ENCODE results near the gene CADPS. TPM values are rescaled to one million over a fixed set of nuclear protein-coding genes. Genes with fewer than 3 reads are reported as not detected.

Gene CADPS
- total and polyA plus RNA-seq, 9 donors, result 0.47 to 4.4 (median 1.6) TPM

DNA sequence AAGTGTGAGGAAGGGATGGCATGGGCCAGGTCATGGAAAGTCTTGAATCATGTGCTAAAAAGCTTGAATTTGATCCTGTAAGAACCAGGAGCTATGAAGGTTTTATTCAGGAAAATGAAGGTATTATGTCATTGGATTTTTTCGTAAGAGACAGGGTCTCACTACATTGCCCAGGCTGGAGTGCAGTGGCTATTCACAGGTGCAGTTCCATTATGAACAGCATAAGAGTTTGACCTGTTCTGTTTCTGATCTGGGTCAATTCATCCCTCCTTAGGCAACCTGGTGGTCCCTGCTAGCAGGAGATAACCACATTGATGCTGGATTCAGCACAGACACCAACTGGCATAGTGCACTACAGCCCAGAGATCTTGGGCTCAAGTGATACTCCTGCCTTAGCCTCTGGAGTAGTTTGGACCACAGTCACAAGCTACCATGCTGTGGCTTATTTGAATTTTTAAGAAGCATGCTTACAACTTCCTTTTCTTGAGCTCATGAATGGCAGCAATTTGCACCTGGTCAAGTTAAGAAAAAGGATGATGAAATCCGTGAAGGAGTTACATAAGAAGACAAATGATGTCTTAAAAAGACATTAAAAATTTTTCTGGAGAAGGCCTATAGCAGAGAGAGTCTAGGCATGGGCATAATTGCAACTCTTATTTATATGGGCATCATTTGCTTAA lies 79.1 kb downstream of the CADPS start:
- Histone ChIP-seq H3K27ac (ENCODE audit: low read length) (no peak overlapping the region), H3K36me3 (ENCODE audit: control insufficient read depth, insufficient read depth, low read length) (no peaks in the 10 kb centered on the region), H3K27me3 (ENCODE audit: control insufficient read depth, insufficient read depth, low read length) (no peaks in the 10 kb centered on the region), H3K9me3 (replicated peaks; ENCODE audit: control insufficient read depth, low read depth, low read length) (no peaks in the 10 kb centered on the region), H3K4me3 (ENCODE audit: low read length) (no peak overlapping the region), H3K4me1 (ENCODE audit: control insufficient read depth, insufficient read depth, low read length) (no peaks in the 10 kb centered on the region)
- 100% methylated on average over 1 of the region's 2 CpGs for WGBS (ENCODE audit: insufficient coverage)
- DNase-seq, result no peak

- Histone ChIP-seq H3K9me3 (replicated peaks; ENCODE audit: control insufficient read depth, low read depth, low read length) (no peaks in the 10 kb centered on the region), H3K27ac (ENCODE audit: low read length) (no peak overlapping the region), H3K27me3 (ENCODE audit: control insufficient read depth, insufficient read depth, low read length) (no peaks in the 10 kb centered on the region), H3K36me3 (ENCODE audit: control insufficient read depth, insufficient read depth, low read length) (no peaks in the 10 kb centered on the region), H3K4me1 (ENCODE audit: control insufficient read depth, insufficient read depth, low read length) (no peaks in the 10 kb centered on the region), H3K4me3 (ENCODE audit: low read length) (no peak overlapping the region)
- DNase-seq, result no peak
- WGBS (ENCODE audit: insufficient coverage), result no CpG with 5 or more reads among the region's 2 CpGs
These were observed 81.3 kb downstream of the CADPS start for GRCh38 chr3:62793946-62794345.

GRCh38 chr3:62785384-62785783 lies 89.8 kb downstream of the CADPS start:
- Histone ChIP-seq H3K9me3 (replicated peaks; ENCODE audit: control insufficient read depth, low read depth, low read length) (no peaks in the 10 kb centered on the region), H3K27ac (ENCODE audit: low read length) (no peak overlapping the region), H3K36me3 (ENCODE audit: control insufficient read depth, insufficient read depth, low read length) (no peaks in the 10 kb centered on the region), H3K4me1 (ENCODE audit: control insufficient read depth, insufficient read depth, low read length) (no peaks in the 10 kb centered on the region), H3K27me3 (ENCODE audit: control insufficient read depth, insufficient read depth, low read length) (no peaks in the 10 kb centered on the region), H3K4me3 (ENCODE audit: low read length) (no peak overlapping the region)
- no peak for DNase-seq
- no CpG with 5 or more reads among the region's 1 CpG for WGBS (ENCODE audit: insufficient coverage)

DNA sequence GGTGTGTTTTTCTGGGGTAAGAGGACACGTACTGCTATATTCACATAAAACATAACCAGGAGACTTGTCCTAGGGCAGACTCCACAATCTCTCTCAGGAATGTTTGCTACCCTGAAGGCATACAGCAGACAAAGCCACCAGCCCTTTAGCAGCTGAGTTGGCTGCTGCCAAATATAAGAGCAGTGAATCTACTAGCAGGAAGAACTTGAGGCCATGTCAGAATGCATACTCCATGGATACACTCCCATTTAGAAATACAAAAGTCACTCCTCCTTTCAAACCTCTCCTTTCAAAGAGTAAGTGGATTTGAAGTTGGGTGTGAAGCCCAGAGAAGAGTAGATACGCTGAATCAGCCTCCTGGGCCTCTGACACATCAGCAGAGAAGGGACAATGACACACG lies 94.1 kb downstream of the CADPS start:
- Histone ChIP-seq H3K36me3 (ENCODE audit: control insufficient read depth, insufficient read depth, low read length) (no peaks in the 10 kb centered on the region), H3K9me3 (replicated peaks; ENCODE audit: control insufficient read depth, low read depth, low read length) (no peaks in the 10 kb centered on the region), H3K4me1 (ENCODE audit: control insufficient read depth, insufficient read depth, low read length) (no peaks in the 10 kb centered on the region), H3K27ac (ENCODE audit: low read length) (no peak overlapping the region), H3K4me3 (ENCODE audit: low read length) (no peak overlapping the region), H3K27me3 (ENCODE audit: control insufficient read depth, insufficient read depth, low read length) (no peaks in the 10 kb centered on the region)
- DNase-seq, result no peak
- 80% methylated on average over 2 of the region's 3 CpGs for WGBS (ENCODE audit: insufficient coverage)

DNA sequence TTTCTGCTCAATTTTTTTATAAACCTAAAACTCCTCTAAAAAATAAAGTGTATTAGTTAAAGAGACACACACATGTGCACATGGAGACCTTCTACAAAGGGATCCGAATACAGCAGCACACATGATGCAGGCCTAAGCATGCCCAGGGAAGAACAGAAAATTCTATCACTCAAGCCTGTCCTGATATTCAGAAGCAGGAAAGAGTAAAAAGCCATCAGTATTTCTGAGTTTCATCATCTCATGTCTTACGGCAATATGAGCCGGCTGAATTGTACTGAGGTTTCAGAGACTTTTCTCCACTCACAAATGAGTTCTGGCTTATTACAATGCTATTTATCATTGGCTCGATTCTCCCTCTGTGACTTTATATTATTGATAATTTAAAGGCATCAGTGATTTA lies 97.5 kb downstream of the CADPS start:
- 100% methylated on average over 1 of the region's 4 CpGs for WGBS (ENCODE audit: insufficient coverage)
- Histone ChIP-seq H3K4me3 (ENCODE audit: low read length) (no peak overlapping the region), H3K4me1 (ENCODE audit: control insufficient read depth, insufficient read depth, low read length) (no peaks in the 10 kb centered on the region), H3K36me3 (ENCODE audit: control insufficient read depth, insufficient read depth, low read length) (no peaks in the 10 kb centered on the region), H3K27ac (ENCODE audit: low read length) (no peak overlapping the region), H3K9me3 (replicated peaks; ENCODE audit: control insufficient read depth, low read depth, low read length) (no peaks in the 10 kb centered on the region), H3K27me3 (ENCODE audit: control insufficient read depth, insufficient read depth, low read length) (no peaks in the 10 kb centered on the region)
- no peak for DNase-seq

- no peak overlapping the region for H3K4me3 ChIP-seq (ENCODE audit: low read length)
- WGBS (ENCODE audit: insufficient coverage), result no CpG with 5 or more reads among the region's 3 CpGs
- no peaks in the 10 kb centered on the region for H3K36me3 ChIP-seq (ENCODE audit: control insufficient read depth, insufficient read depth, low read length)
- no peak overlapping the region for H3K27ac ChIP-seq (ENCODE audit: low read length)
- H3K4me1 ChIP-seq (ENCODE audit: control insufficient read depth, insufficient read depth, low read length), result no peaks in the 10 kb centered on the region
- no peaks in the 10 kb centered on the region for H3K9me3 ChIP-seq (replicated peaks; ENCODE audit: control insufficient read depth, low read depth, low read length)
- DNase-seq, result no peak
- H3K27me3 ChIP-seq (ENCODE audit: control insufficient read depth, insufficient read depth, low read length), result no peaks in the 10 kb centered on the region
These were observed 98.1 kb downstream of the CADPS start for GRCh38 chr3:62777130-62777529.

DNA sequence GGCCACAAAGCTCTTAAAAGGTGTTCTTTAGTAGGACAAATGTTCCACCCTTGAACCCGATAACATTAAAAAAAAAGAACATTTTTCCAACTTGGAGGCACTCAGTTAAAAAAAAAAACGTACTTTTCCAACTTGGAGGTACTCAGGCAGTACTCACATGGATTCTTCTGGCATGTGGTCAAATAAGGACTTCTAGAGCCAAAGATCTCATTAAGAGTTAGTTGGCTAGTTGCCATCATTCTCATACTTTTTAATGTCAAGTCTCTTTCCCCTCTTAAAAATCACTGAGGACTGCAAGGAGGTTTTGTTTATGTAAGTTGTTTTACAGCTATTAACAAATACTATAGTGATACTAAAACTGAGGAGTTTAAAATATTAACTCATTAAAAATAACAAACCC lies 101.0 kb downstream of the CADPS start:
- H3K4me1 ChIP-seq (ENCODE audit: control insufficient read depth, insufficient read depth, low read length), result no peaks in the 10 kb centered on the region
- no peaks in the 10 kb centered on the region for H3K27me3 ChIP-seq (ENCODE audit: control insufficient read depth, insufficient read depth, low read length)
- no CpG with 5 or more reads among the region's 2 CpGs for WGBS (ENCODE audit: insufficient coverage)
- H3K27ac ChIP-seq (ENCODE audit: low read length), result no peak overlapping the region
- DNase-seq, result peak; percentile 28
- no peak overlapping the region for H3K4me3 ChIP-seq (ENCODE audit: low read length)
- H3K36me3 ChIP-seq (ENCODE audit: control insufficient read depth, insufficient read depth, low read length), result no peaks in the 10 kb centered on the region
- H3K9me3 ChIP-seq (replicated peaks; ENCODE audit: control insufficient read depth, low read depth, low read length), result no peaks in the 10 kb centered on the region

GRCh38 chr3:62771331-62772072 lies 103.7 kb downstream of the CADPS start:
- DNase-seq, result no peak
- H3K27me3 ChIP-seq (ENCODE audit: control insufficient read depth, insufficient read depth, low read length), result no peaks in the 10 kb centered on the region
- no peaks in the 10 kb centered on the region for H3K9me3 ChIP-seq (replicated peaks; ENCODE audit: control insufficient read depth, low read depth, low read length)
- H3K4me1 ChIP-seq (ENCODE audit: control insufficient read depth, insufficient read depth, low read length), result no peaks in the 10 kb centered on the region
- H3K4me3 ChIP-seq (ENCODE audit: low read length), result no peak overlapping the region
- no peak overlapping the region for H3K27ac ChIP-seq (ENCODE audit: low read length)
- H3K36me3 ChIP-seq (ENCODE audit: control insufficient read depth, insufficient read depth, low read length), result no peaks in the 10 kb centered on the region
- 72% methylated on average over 2 of the region's 7 CpGs for WGBS (ENCODE audit: insufficient coverage)

GRCh38 chr3:62768896-62769295 lies 106.3 kb downstream of the CADPS start:
- 80% methylated on average over 1 of the region's 2 CpGs for WGBS (ENCODE audit: insufficient coverage)
- no peaks in the 10 kb centered on the region for H3K4me1 ChIP-seq (ENCODE audit: control insufficient read depth, insufficient read depth, low read length)
- H3K27me3 ChIP-seq (ENCODE audit: control insufficient read depth, insufficient read depth, low read length), result no peaks in the 10 kb centered on the region

GRCh38 chr3:62761711-62762110 lies 113.5 kb downstream of the CADPS start:
- H3K36me3 ChIP-seq (ENCODE audit: control insufficient read depth, insufficient read depth, low read length), result no peaks in the 10 kb centered on the region
- no peaks in the 10 kb centered on the region for H3K4me1 ChIP-seq (ENCODE audit: control insufficient read depth, insufficient read depth, low read length)
- DNase-seq, result no peak
- H3K27ac ChIP-seq (ENCODE audit: low read length), result no peak overlapping the region
- no peaks in the 10 kb centered on the region for H3K9me3 ChIP-seq (replicated peaks; ENCODE audit: control insufficient read depth, low read depth, low read length)
- WGBS (ENCODE audit: insufficient coverage), result no CpG with 5 or more reads among the region's 1 CpG
- H3K27me3 ChIP-seq (ENCODE audit: control insufficient read depth, insufficient read depth, low read length), result no peaks in the 10 kb centered on the region
- H3K4me3 ChIP-seq (ENCODE audit: low read length), result no peak overlapping the region

More at GRCh38 chr3:62768896-62769295, 106.3 kb downstream of the CADPS start:
- Histone ChIP-seq H3K27ac (ENCODE audit: low read length) (no peak overlapping the region), H3K9me3 (replicated peaks; ENCODE audit: control insufficient read depth, low read depth, low read length) (no peaks in the 10 kb centered on the region), H3K36me3 (ENCODE audit: control insufficient read depth, insufficient read depth, low read length) (no peaks in the 10 kb centered on the region), H3K4me3 (ENCODE audit: low read length) (no peak overlapping the region)
- DNase-seq, result no peak

All from muscle of leg (tissue), 11 donors.